K562 (cell line): Measurements from ENCODE around the gene KRTAP20-3. TPM values are rescaled to one million over a fixed set of nuclear protein-coding genes. Genes with fewer than 3 reads are reported as not detected.

Experiments
- ATAC-seq: fragments of 200-7000 bp; cut with Tn5 transposase; 3 replicates; pipeline ENCODE4 v1.9.1; 2020; ENCODE audit warnings: moderate library complexity
- BruUV-seq: library from RNA; stranded (reverse); fragments of 400-500 nt; replicated peaks from 2 replicates; lab custom pipeline; 2021; lab: Mats Ljungman, UMichigan
- CTCF ChIA-PET: fragments of 300-600 bp; formaldehyde crosslinking; extraction: SDS; loops from one replicate; lab custom pipeline; 2021; ENCODE audit warnings: low intra/inter-chr PET ratio; lab: Yijun Ruan, JAX
- POLR2A ChIA-PET: fragments of 300-600, 350-650 bp; sonication (Branson Sonifier 250); formaldehyde crosslinking; extraction: SDS; loops from one replicate; lab custom pipeline; 2021; ENCODE audit warnings: antibody characterized with exemption, inconsistent platforms; lab: Yijun Ruan, JAX
- DNase-seq, 4 experiments: peaks; one replicate each; pipeline versions ENCODE4 v3.0.0 to v3.0.0-alpha.2; 2011 to 2018; ENCODE audit warnings: low spot score in 3 of 4, mixed read lengths in 3 of 4; ENCODE audit errors: extremely low read depth in 1 of 4
- FAIRE-seq: peaks from 2 replicates; lab custom pipeline; 2011; peaks lifted over from hg19 to GRCh38; lab: Jason Lieb, UNC
- H2AFZ ChIP-seq: 2 replicates; pipeline ENCODE4 v1.6.0; 2011; ENCODE audit warnings: low read depth, low read length, control low read depth, inconsistent platforms
- H3K27ac ChIP-seq: fragments of 200-600 bp; 3 replicates; pipeline ENCODE4 v1.8.0; 2011; ENCODE audit warnings: low read depth, mild to moderate bottlenecking, control low read depth, inconsistent platforms, low read length, moderate library complexity, mixed read lengths; ENCODE audit errors: extremely low read depth
- H3K27me3 ChIP-seq, 2 experiments: fragments of 300-600 bp in 1 of 2; 2 replicates in 1 of 2; 3 replicates in 1 of 2; pipeline versions ENCODE4 v1.6.0 to v1.8.0; 2011; ENCODE audit warnings: inconsistent platforms in 2 of 2, low read length in 2 of 2, mild to moderate bottlenecking in 1 of 2, mixed read lengths in 1 of 2, moderate library complexity in 1 of 2; ENCODE audit not compliant: control insufficient read depth in 2 of 2, insufficient read depth in 2 of 2
- H3K36me3 ChIP-seq: fragments of 300-600 bp; 3 replicates; pipeline ENCODE4 v1.8.0; 2011; ENCODE audit warnings: mild to moderate bottlenecking, low read length, inconsistent platforms; ENCODE audit not compliant: control insufficient read depth, insufficient read depth
- H3K4me1 ChIP-seq, 2 experiments: fragments of 200-600 bp in 1 of 2; replicated peaks in 1 of 2; 2 replicates in 1 of 2; 3 replicates in 1 of 2; pipeline versions ENCODE4 v1.5.1 to v1.8.0; 2011; ENCODE audit warnings: inconsistent platforms in 2 of 2, low read length in 2 of 2, mild to moderate bottlenecking in 1 of 2, mixed read lengths in 1 of 2, moderate library complexity in 1 of 2; ENCODE audit not compliant: control insufficient read depth in 2 of 2, insufficient read depth in 2 of 2
- H3K4me2 ChIP-seq: 2 replicates; pipeline ENCODE4 v1.6.1; 2011; ENCODE audit warnings: low read length, control low read depth, inconsistent platforms, mixed read lengths; ENCODE audit not compliant: insufficient read depth
- H3K4me3 ChIP-seq: fragments of 200-600 bp; sonication (generic), shearing (Covaris generic); 2 replicates; pipeline ENCODE4 v1.5.1; 2016; ENCODE audit warnings: control low read depth, inconsistent platforms
- H3K79me2 ChIP-seq: fragments of 200-600 bp; 3 replicates; pipeline ENCODE4 v1.8.0; 2011; ENCODE audit warnings: low read length, inconsistent platforms; ENCODE audit not compliant: control insufficient read depth, insufficient read depth
- H3K9ac ChIP-seq, 2 experiments: 2 replicates each; pipeline versions ENCODE4 v1.6.0 to v1.6.1; 2011; ENCODE audit warnings: low read depth in 2 of 2, low read length in 2 of 2, control low read depth in 1 of 2, inconsistent platforms in 1 of 2, mild to moderate bottlenecking in 1 of 2, mixed read lengths in 1 of 2; ENCODE audit not compliant: insufficient read depth in 1 of 2
- H3K9me1 ChIP-seq: one replicate; pipeline ENCODE4 v1.6.0; 2011; ENCODE audit warnings: inconsistent platforms, mild to moderate bottlenecking, low read length, moderate library complexity; ENCODE audit not compliant: control insufficient read depth, insufficient read depth
- H3K9me3 ChIP-seq: replicated peaks from 2 replicates; pipeline ENCODE4 v1.5.1; 2011; ENCODE audit warnings: low read depth, low read length, inconsistent platforms; ENCODE audit not compliant: control insufficient read depth, insufficient read depth
- H4K20me1 ChIP-seq: replicated peaks from 2 replicates; pipeline ENCODE4 v1.6.1; 2011; ENCODE audit warnings: low read length, inconsistent platforms, mixed read lengths; ENCODE audit not compliant: control insufficient read depth, insufficient read depth
- ARID3B ChIP-seq: fragments of 250-450 bp; sonication (Bioruptor Pico); IDR thresholded peaks from 2 replicates; pipeline ENCODE4 v1.4.0; 2020; ENCODE audit warnings: borderline replicate concordance
- ASH1L ChIP-seq: fragments of 450-650 bp; IDR thresholded peaks from 2 replicates; pipeline ENCODE4 v1.6.1; 2018; ENCODE audit warnings: borderline replicate concordance, mild to moderate bottlenecking, low read depth; ENCODE audit not compliant: partially characterized antibody
- E2F5 ChIP-seq: sonication (generic); formaldehyde crosslinking; IDR thresholded peaks from 2 replicates; pipeline ENCODE4 v1.8.0; 2022; ENCODE audit warnings: mild to moderate bottlenecking, missing genetic modification reagents
- NFIC ChIP-seq: fragments of 450-650 bp; IDR thresholded peaks from 2 replicates; pipeline ENCODE4 v1.6.1; 2017; ENCODE audit warnings: mild to moderate bottlenecking, inconsistent platforms
- PCBP2 ChIP-seq: fragments of 200-400 bp; formaldehyde crosslinking; IDR thresholded peaks from 2 replicates; pipeline ENCODE4 v1.6.1; 2018; ENCODE audit warnings: low read length, low read depth, mild to moderate bottlenecking, moderate library complexity; ENCODE audit not compliant: poor library complexity, severe bottlenecking
- SNRNP70 ChIP-seq: fragments of 200-400 bp; formaldehyde crosslinking; optimal IDR thresholded peaks from 2 replicates; pipeline ENCODE3; 2017; ENCODE audit warnings: low read depth, low read length
- TEAD2 ChIP-seq: fragments of 450-650 bp; IDR thresholded peaks from 2 replicates; pipeline ENCODE4 v1.6.1; 2016; ENCODE audit warnings: missing genetic modification characterization, control low read depth, missing compliant biosample characterization
- THRAP3 ChIP-seq: fragments of 450-650 bp; IDR thresholded peaks from 2 replicates; pipeline ENCODE4 v1.6.1; 2016; ENCODE audit warnings: mild to moderate bottlenecking, inconsistent platforms, borderline replicate concordance
- ZFP1 ChIP-seq: fragments of 450-650 bp; formaldehyde crosslinking; IDR thresholded peaks from 2 replicates; pipeline ENCODE4 v1.4.0; 2020; ENCODE audit warnings: mild to moderate bottlenecking, mixed read lengths
- ZFP91 ChIP-seq: sonication (generic); formaldehyde crosslinking; IDR thresholded peaks from 2 replicates; pipeline ENCODE4 v1.8.0; 2022; ENCODE audit warnings: mild to moderate bottlenecking, missing genetic modification reagents
- ZNF184 ChIP-seq: sonication (generic); formaldehyde crosslinking; IDR thresholded peaks from 2 replicates; pipeline ENCODE4 v1.5.0; 2020; ENCODE audit warnings: missing genetic modification reagents
- ZNF717 ChIP-seq: fragments of 250-450 bp; sonication (Bioruptor Pico); IDR thresholded peaks from 2 replicates; pipeline ENCODE4 v1.5.0; 2021
- WGBS: fragments of 100-300 bp; shearing (Covaris generic); methylation state at CpG from one replicate; pipeline ENCODE4 v1.1.6; 2016; ENCODE audit warnings: low coverage, mixed read lengths; ENCODE audit not compliant: insufficient coverage; ENCODE audit errors: missing lambda C conversion rate; 5-methylcytosine and 5-hydroxymethylcytosine counted together
- in situ Hi-C: fragments of 300-500 bp; cut with MboI; formaldehyde crosslinking; loops from 4 replicates; pipeline ENCODE4 v1.15.0; 2018; ENCODE audit warnings: inconsistent platforms, mixed read lengths
- intact Hi-C: fragments of 100-400 bp; cut with micrococcal nuclease; formaldehyde crosslinking; loops from 2 replicates; pipeline ENCODE4 v1.14.2; 2022
- polyA plus RNA-seq, 8 experiments: library from polyadenylated mRNA; depleted of rRNA in 4 of 8; stranded (reverse) in 5 of 8; unstranded in 3 of 8; fragments of >200 nt; fragmentation: Nextera tagmentation in 2 of 8; fragmentation: Illumina TruSeq in 1 of 8; extraction: Ambion mirVana in 2 of 8; extraction: Trizol in 1 of 8; gene quantifications; 2 replicates each; pipeline versions ENCODE4 v1.2.1 to v1.2.3, GENCODE V29; 2011 to 2014; ENCODE audit warnings: inconsistent platforms in 1 of 8, missing spikeins in 1 of 8
- total RNA-seq, 7 experiments: library from RNA; depleted of rRNA in 6 of 7; stranded (reverse); fragments of >200 nt in 6 of 7; fragmentation: Illumina TruSeq in 2 of 7; extraction: Trizol in 2 of 7; gene quantifications; 2 replicates each; pipeline versions ENCODE4 v1.2.1 to v1.2.3, GENCODE V29; 2011 to 2021; ENCODE audit warnings: low replicate concordance in 1 of 7

The KRTAP20-3 gene
- total and polyA plus RNA-seq, 9 of the 15 experiments (the other 6 are each of a cell fraction or from before 2014, with no cell fraction given) = not detected

- Histone ChIP-seq H4K20me1 (no peaks in the 10 kb centered on the region), H3K4me3 (no peak overlapping the region), H3K36me3 (no peaks in the 10 kb centered on the region), H3K79me2 (no peaks in the 10 kb centered on the region), H3K27ac (no peak overlapping the region), H3K4me2 (no peak overlapping the region), H3K4me1 (no peaks in the 10 kb centered on the region), H3K9me1 (no peaks in the 10 kb centered on the region), H3K9me3 (no peaks in the 10 kb centered on the region), H2AFZ (no peak overlapping the region), H3K27me3 (no peaks in the 10 kb centered on the region), H3K9ac (no peak overlapping the region)
- intact Hi-C loops (no loop called here), in situ Hi-C loops (no loop called here)
- no TSS peak for BruUV-seq
- DNase-seq (no peak), ATAC-seq (no peak), FAIRE-seq (no peak)
- no peak for TF ChIP-seq ZNF717 (CRISPR knock-in tag)
- no peak for TF ChIP-seq ZNF184
- TF ChIP-seq ARID3B (CRISPR knock-in tag) = no peak
- no peak for TF ChIP-seq E2F5 (CRISPR knock-in tag)
- no peak for TF ChIP-seq THRAP3
- no peak for TF ChIP-seq ZFP91 (CRISPR knock-in tag)
- TF ChIP-seq PCBP2 = no peak
- TF ChIP-seq ASH1L = no peak
- TF ChIP-seq ZFP1 (CRISPR knock-in tag) = no peak
- no peak for TF ChIP-seq NFIC
- TF ChIP-seq SNRNP70 = no peak
- no peak for TF ChIP-seq TEAD2 (tag)
- WGBS = 1% methylated on average over 7 of the region's 7 CpGs
- CTCF ChIA-PET = no interaction called here
- POLR2A ChIA-PET = no interaction called here
Measured at GRCh38 chr21:30689822-30690221, 47.2 kb downstream of the KRTAP20-3 start.
